ENCODE data around the gene EFCAB12.

DNA sequence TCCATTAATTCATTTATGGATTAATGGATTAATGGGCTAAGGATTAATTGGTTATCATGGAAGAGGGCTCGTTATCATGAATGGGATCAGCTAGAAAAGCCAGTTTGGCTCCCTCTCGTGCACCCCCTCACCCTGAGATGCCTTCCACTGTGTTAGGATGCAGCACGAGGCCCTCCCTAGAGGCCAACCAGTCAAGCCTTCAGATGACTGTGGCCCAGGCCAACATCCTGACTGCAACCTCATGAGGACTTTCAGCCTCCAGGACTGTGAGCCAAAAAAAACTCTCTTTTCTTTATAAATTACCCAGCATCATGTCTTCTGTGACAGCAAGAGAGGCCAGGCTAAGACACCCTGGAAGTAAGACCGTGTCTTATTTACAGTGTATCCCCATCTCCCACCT lies 9.0 kb downstream of the EFCAB12 start:
- no peak for TF ChIP-seq EZH2 (IDR thresholded peaks at IDR 0.05; ENCODE audit: insufficient read depth, low read length)
- TF ChIP-seq, protein P1, sequence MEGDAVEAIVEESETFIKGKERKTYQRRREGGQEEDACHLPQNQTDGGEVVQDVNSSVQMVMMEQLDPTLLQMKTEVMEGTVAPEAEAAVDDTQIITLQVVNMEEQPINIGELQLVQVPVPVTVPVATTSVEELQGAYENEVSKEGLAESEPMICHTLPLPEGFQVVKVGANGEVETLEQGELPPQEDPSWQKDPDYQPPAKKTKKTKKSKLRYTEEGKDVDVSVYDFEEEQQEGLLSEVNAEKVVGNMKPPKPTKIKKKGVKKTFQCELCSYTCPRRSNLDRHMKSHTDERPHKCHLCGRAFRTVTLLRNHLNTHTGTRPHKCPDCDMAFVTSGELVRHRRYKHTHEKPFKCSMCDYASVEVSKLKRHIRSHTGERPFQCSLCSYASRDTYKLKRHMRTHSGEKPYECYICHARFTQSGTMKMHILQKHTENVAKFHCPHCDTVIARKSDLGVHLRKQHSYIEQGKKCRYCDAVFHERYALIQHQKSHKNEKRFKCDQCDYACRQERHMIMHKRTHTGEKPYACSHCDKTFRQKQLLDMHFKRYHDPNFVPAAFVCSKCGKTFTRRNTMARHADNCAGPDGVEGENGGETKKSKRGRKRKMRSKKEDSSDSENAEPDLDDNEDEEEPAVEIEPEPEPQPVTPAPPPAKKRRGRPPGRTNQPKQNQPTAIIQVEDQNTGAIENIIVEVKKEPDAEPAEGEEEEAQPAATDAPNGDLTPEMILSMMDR (IDR thresholded peaks at IDR 0.05; ENCODE audit: insufficient read depth, low read depth, low read length): no peak

Measured in astrocyte (in vitro differentiated cells and primary cell).